HG03066 (cell line): ENCODE measurements around the gene APBB1IP.

ENCODE experiments used
- ATAC-seq: cut with Tn5 transposase; IDR thresholded peaks from one replicate; pipeline ENCODE4 v1.9.1; 2021; ENCODE audit warnings: low read depth; ENCODE audit not compliant: unreplicated experiment

The APBB1IP gene

GRCh38 chr10:26612151-26612915 is 174.2 kb downstream of the APBB1IP start:
- no peak for ATAC-seq
